Liver (tissue), 9 donors: ENCODE data around the gene BACH2. TPM values are rescaled to one million over a fixed set of nuclear protein-coding genes. Genes with fewer than 3 reads are reported as not detected.
A peak's percentile ranks its signal among the peaks of the same experiment; 100 is the strongest.
"Not testable (repeated sequence)": the region's sequence is repeated elsewhere in the genome, so short reads cannot be mapped to it uniquely, and the experiment has no call there.

Source experiments
- DNase-seq: peaks from one replicate; pipeline ENCODE4 v3.0.0-alpha.2; 2017; ENCODE audit warnings: low spot score
- H3K27ac ChIP-seq, 2 donors: one replicate each; pipeline ENCODE4 v1.7.0; 2013; ENCODE audit warnings: inconsistent platforms in 2 of 2, low read length in 2 of 2, control low read depth in 1 of 2, low read depth in 1 of 2, mild to moderate bottlenecking in 1 of 2
- H3K27me3 ChIP-seq, 4 donors: one replicate each; pipeline versions ENCODE4 v1.6.1 to v1.7.0; 2013; ENCODE audit warnings: low read length in 3 of 4, inconsistent platforms in 1 of 4, mild to moderate bottlenecking in 1 of 4, moderate library complexity in 1 of 4; ENCODE audit not compliant: control insufficient read depth in 4 of 4, insufficient read depth in 4 of 4
- H3K36me3 ChIP-seq, 4 donors: one replicate each; pipeline versions ENCODE4 v1.6.1 to v1.7.0; 2013; ENCODE audit warnings: low read length in 3 of 4, mild to moderate bottlenecking in 3 of 4, low read depth in 1 of 4, moderate library complexity in 1 of 4; ENCODE audit not compliant: control insufficient read depth in 4 of 4, insufficient read depth in 3 of 4
- H3K4me1 ChIP-seq, 4 donors: one replicate each; pipeline versions ENCODE4 v1.6.1 to v1.7.0; 2013; ENCODE audit warnings: low read length in 3 of 4, mild to moderate bottlenecking in 3 of 4, moderate library complexity in 1 of 4; ENCODE audit not compliant: control insufficient read depth in 4 of 4, insufficient read depth in 4 of 4
- H3K4me3 ChIP-seq, 3 donors: one replicate each; pipeline versions ENCODE4 v1.6.1 to v1.7.0; 2013; ENCODE audit warnings: low read length in 3 of 3, control low read depth in 1 of 3, low read depth in 1 of 3, mild to moderate bottlenecking in 1 of 3
- H3K9ac ChIP-seq, 2 donors: one replicate each; pipeline ENCODE4 v1.7.0; 2013; ENCODE audit warnings: low read length in 2 of 2, mild to moderate bottlenecking in 2 of 2, moderate library complexity in 2 of 2, control low read depth in 1 of 2, low read depth in 1 of 2
- H3K9me3 ChIP-seq, 4 donors: one replicate each; pipeline versions ENCODE4 v1.6.1 to v1.7.0; 2013; ENCODE audit warnings: low read length in 3 of 4; ENCODE audit not compliant: control insufficient read depth in 4 of 4
- ATF3 ChIP-seq: IDR thresholded peaks from 2 replicates; pipeline ENCODE4 v1.6.1; 2016; ENCODE audit warnings: antibody characterized with exemption
- CTCF ChIP-seq: fragments of 150-350 bp; IDR thresholded peaks from 2 replicates; pipeline ENCODE4 v1.5.1; 2017; ENCODE audit warnings: improper control_type of control experiment, low read depth, low read length; ENCODE audit not compliant: missing input control
- EGR1 ChIP-seq, 2 donors: IDR thresholded peaks; 2 replicates each; pipeline ENCODE4 v1.6.1; 2016 to 2018; ENCODE audit warnings: antibody characterized with exemption in 2 of 2, low read depth in 2 of 2
- FOXA1 ChIP-seq: IDR thresholded peaks from 2 replicates; pipeline ENCODE4 v1.6.1; 2016; ENCODE audit warnings: antibody characterized with exemption
- FOXA2 ChIP-seq: IDR thresholded peaks from 2 replicates; pipeline ENCODE4 v1.6.1; 2016; ENCODE audit warnings: antibody characterized with exemption
- GABPA ChIP-seq, 2 donors: IDR thresholded peaks in 1 of 2; conservative IDR thresholded peaks in 1 of 2; 2 replicates each; pipeline ENCODE4 v1.6.1; 2016; ENCODE audit warnings: antibody characterized with exemption in 2 of 2, mild to moderate bottlenecking in 1 of 2, moderate library complexity in 1 of 2
- HNF4G ChIP-seq: IDR thresholded peaks from 2 replicates; pipeline ENCODE4 v1.6.1; 2016; ENCODE audit warnings: antibody characterized with exemption
- JUND ChIP-seq, 2 donors: IDR thresholded peaks; 2 replicates each; pipeline ENCODE4 v1.6.1; 2016; ENCODE audit warnings: antibody characterized with exemption in 2 of 2
- MAX ChIP-seq: IDR thresholded peaks from 2 replicates; pipeline ENCODE4 v1.6.1; 2016; ENCODE audit warnings: antibody characterized with exemption
- NR2F2 ChIP-seq: IDR thresholded peaks from 2 replicates; pipeline ENCODE4 v1.6.1; 2016; ENCODE audit warnings: antibody characterized with exemption
- RAD21 ChIP-seq, 2 donors: IDR thresholded peaks; 2 replicates each; pipeline ENCODE4 v1.6.1; 2016; ENCODE audit warnings: antibody characterized with exemption in 2 of 2, mild to moderate bottlenecking in 2 of 2
- REST ChIP-seq: IDR thresholded peaks from 2 replicates; pipeline ENCODE4 v1.6.1; 2016; ENCODE audit warnings: antibody characterized with exemption, mild to moderate bottlenecking
- RXRA ChIP-seq, 2 donors: IDR thresholded peaks; 2 replicates each; pipeline ENCODE4 v1.6.1; 2017 to 2018; ENCODE audit warnings: antibody characterized with exemption in 2 of 2, mild to moderate bottlenecking in 1 of 2
- SP1 ChIP-seq: IDR thresholded peaks from 2 replicates; pipeline ENCODE4 v1.6.1; 2018; ENCODE audit warnings: antibody characterized with exemption, mild to moderate bottlenecking
- TAF1 ChIP-seq: conservative IDR thresholded peaks from 2 replicates; pipeline ENCODE4 v1.6.1; 2016; ENCODE audit warnings: antibody characterized with exemption, mild to moderate bottlenecking
- YY1 ChIP-seq: IDR thresholded peaks from 2 replicates; pipeline ENCODE4 v1.6.1; 2016; ENCODE audit warnings: antibody characterized with exemption, mild to moderate bottlenecking
- WGBS: extraction: QIAGEN DNeasy Blood & Tissue Kit; methylation state at CpG from one replicate; pipeline ENCODE4 v1.1.7; 2013; 5-methylcytosine and 5-hydroxymethylcytosine counted together
- polyA plus RNA-seq, 2 donors: library from polyadenylated mRNA; stranded (reverse) in 1 of 2; unstranded in 1 of 2; fragments of 200-250 nt in 1 of 2; fragments of >200 nt in 1 of 2; fragmentation: Nextera tagmentation in 1 of 2; extraction: Ambion mirVana in 1 of 2; gene quantifications; one replicate each; pipeline versions ENCODE4 v1.2.1 to v1.2.3, GENCODE V29; 2013 to 2015
- total RNA-seq, 2 donors: library from RNA; depleted of rRNA; stranded (reverse); fragments of >200 nt; gene quantifications; one replicate each; pipeline ENCODE4 v1.2.3, GENCODE V29; 2014
- donor health status: healthy.
- donor health status: healthy.
- donor health status: healthy.
- donor health status: healthy.
- donor health status: healthy.

BACH2 gene
- total and polyA plus RNA-seq, 4 donors = 1.9 to 3.7 (median 1.9) TPM

DNA sequence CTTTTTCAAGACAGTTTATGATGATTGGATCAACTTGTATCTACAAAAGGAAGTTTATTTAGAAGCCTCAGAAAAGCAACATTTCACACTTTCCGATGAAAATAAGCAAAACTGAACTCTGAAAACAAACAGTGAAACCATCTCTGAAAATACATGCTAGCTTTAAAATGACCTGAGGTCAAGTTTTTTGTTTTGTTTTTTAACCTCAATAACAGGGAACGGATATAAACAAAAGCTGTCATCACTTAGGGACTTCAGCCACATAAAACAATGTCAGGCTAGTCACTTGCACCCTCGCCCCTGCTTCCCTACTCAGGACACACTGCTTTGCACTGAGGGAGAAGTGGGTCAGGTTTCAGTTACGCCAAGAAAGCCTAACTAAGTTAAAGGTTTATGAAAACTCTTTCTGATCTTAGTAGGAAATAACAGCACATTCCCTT lies 11.6 kb downstream of the BACH2 start:
- Histone ChIP-seq H3K36me3 (no peaks in the 10 kb centered on the region), H3K4me1 (peaks cover 9 to 50% (median 39%) of the 10 kb centered on the region in 4 donors), H3K4me3 (no peak overlapping the region), H3K9me3 (no peaks in the 10 kb centered on the region), H3K27ac (peak overlapping the region; percentile 46 to 58), H3K9ac (no peak overlapping the region), H3K27me3 (no peaks in the 10 kb centered on the region)
- DNase-seq = no peak
- WGBS = 20% methylated on average over 4 of the region's 4 CpGs
- TF ChIP-seq JUND (IDR thresholded peaks at IDR 0.05) (peak in 1 of 2 donors; percentile 3), SP1 (no peak)

DNA sequence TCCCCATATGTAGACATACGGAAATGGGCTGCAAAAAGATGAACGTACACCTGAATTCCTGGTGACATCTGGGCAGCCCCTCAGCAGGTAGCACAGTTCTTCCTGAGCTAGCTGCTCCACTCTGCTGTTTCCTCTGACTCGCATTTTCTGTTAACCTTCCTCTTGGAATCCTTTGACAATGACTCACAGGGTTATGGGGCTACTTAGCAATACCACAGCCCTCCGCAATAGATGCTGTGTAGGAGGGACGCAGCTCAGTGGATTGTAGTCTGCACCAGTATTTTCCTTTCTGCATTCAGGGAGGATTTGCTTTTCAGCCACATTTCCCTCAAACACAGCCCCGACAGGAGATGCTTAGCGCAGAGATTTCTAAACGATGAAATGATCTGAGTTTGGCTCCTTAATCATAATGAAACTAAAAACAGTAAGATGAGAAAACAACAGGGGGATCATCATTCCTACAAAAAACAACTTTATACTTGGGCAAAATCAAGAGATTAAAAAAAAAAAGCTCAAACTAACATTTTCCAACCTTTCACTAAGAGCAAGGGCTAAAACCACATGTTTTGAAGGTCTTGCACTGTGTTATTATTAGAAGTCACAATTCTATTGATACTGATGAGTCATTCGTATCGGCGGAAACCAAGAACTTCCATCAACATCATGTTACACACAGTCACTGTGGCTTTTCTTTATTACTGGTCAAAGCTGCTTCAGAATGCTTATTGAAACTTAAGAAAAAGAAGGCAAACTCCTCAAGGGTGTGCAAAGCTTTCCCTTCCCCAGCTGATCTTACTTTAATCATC lies 12.2 kb downstream of the BACH2 start:
- no peaks in the 10 kb centered on the region for H3K9me3 ChIP-seq
- H3K4me1 ChIP-seq = peaks cover 7 to 45% (median 35%) of the 10 kb centered on the region in 4 donors
- no peaks in the 10 kb centered on the region for H3K27me3 ChIP-seq
- peak overlapping the region; percentile 46 to 58 for H3K27ac ChIP-seq
- no peak overlapping the region for H3K9ac ChIP-seq
- TF ChIP-seq RXRA (IDR thresholded peaks at IDR 0.05) = no peak
- peak in 1 of 2 donors; percentile 53 for TF ChIP-seq JUND (IDR thresholded peaks at IDR 0.05)
- H3K4me3 ChIP-seq = no peak overlapping the region
- H3K36me3 ChIP-seq = no peaks in the 10 kb centered on the region
- DNase-seq = no peak
- WGBS = 62% methylated on average over 11 of the region's 11 CpGs

- H3K4me3 ChIP-seq, H3K27me3 ChIP-seq, H3K27ac ChIP-seq, H3K36me3 ChIP-seq, H3K9me3 ChIP-seq, DNase-seq, H3K9ac ChIP-seq: not testable (repeated sequence)
- peaks cover 3 to 25% (median 17%) of the 10 kb centered on the region in 4 donors for H3K4me1 ChIP-seq
- 95% methylated on average over 6 of the region's 6 CpGs for WGBS
Measured at GRCh38 chr6:90282265-90282664, 14.4 kb downstream of the BACH2 start.

DNA sequence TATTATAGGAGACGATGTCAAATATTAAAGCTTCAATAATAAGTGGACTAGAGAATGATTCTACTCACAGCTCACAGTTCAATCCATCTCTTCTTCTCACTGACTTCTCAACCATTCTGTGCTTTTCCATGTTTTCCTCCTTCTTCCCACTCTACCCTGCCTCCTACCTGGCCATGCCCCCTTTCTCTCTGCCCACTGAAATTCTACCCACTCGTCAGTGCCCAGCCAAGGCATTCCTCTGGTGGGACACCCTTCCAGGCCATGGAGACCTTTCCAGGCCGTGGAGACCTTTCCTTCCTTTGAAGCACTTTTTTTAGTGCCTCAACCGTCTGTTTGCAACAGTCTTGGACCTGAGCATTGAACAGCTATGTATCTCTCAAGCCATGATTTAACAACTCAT lies 18.5 kb downstream of the BACH2 start:
- H3K4me1 ChIP-seq = no peaks in the 10 kb centered on the region
- H3K4me3 ChIP-seq = no peak overlapping the region
- no peak for DNase-seq
- no peaks in the 10 kb centered on the region for H3K27me3 ChIP-seq
- H3K9ac ChIP-seq = no peak overlapping the region
- H3K36me3 ChIP-seq = no peaks in the 10 kb centered on the region
- 88% methylated on average over 4 of the region's 4 CpGs for WGBS
- H3K27ac ChIP-seq = no peak overlapping the region
- no peaks in the 10 kb centered on the region for H3K9me3 ChIP-seq
- TF ChIP-seq FOXA2 (no peak), RAD21 (IDR thresholded peaks at IDR 0.05) (no peak), YY1 (no peak), REST (no peak), EGR1 (IDR thresholded peaks at IDR 0.05; ENCODE audit: low read depth in 2 of 2) (no peak), TAF1 (no peak), FOXA1 (no peak), RXRA (IDR thresholded peaks at IDR 0.05) (no peak), MAX (no peak), ATF3 (no peak), CTCF (no peak), JUND (IDR thresholded peaks at IDR 0.05) (no peak), HNF4G (no peak), GABPA (IDR thresholded peaks at IDR 0.05 in 1 of 2, conservative IDR thresholded peaks at IDR 0.05 in 1 of 2) (no peak), NR2F2 (no peak)
